H54 (cell line): ENCODE results near the gene FBLN2.

Experiments
- DNase-seq: peaks from one replicate; pipeline ENCODE4 v3.0.0; 2011; ENCODE audit warnings: low spot score, mixed read lengths; ENCODE audit not compliant: insufficient read length
- FAIRE-seq: peaks from 3 replicates; lab custom pipeline; 2011; peaks lifted over from hg19 to GRCh38; lab: Jason Lieb, UNC
- POLR2A ChIP-seq: IDR thresholded peaks from 2 replicates; pipeline ENCODE4 v1.6.1; 2011; ENCODE audit warnings: low read depth, mild to moderate bottlenecking, low read length

The FBLN2 gene

GRCh38 chr3:13587442-13587841 lies 38.5 kb downstream of the FBLN2 start:
- no peak for FAIRE-seq
- TF ChIP-seq POLR2A: no peak
- no peak for DNase-seq

GRCh38 chr3:13588221-13588701 lies 39.3 kb downstream of the FBLN2 start:
- DNase-seq (no peak), FAIRE-seq (no peak)
- no peak for TF ChIP-seq POLR2A

DNA sequence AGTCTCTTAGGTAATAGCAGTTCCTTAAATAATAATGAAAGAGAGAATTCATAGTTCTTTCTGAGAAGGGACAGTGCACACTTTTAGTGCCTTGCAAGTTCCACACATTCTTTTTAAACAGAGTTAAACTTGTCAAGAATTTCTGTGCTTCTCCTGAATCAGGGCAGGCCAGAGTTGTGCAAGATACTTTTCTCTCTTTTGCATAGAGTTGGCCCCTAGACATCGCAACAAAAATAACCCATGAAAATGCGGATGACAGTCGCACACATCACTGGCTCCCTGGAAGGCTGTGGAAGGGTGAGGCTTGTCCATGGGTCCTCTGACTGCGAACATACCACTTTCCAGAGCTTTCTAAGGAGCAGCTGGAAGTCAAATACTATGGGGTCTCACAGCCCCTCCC lies 40.1 kb downstream of the FBLN2 start:
- FAIRE-seq (no peak), DNase-seq (no peak)
- no peak for TF ChIP-seq POLR2A

GRCh38 chr3:13590841-13591520 lies 42.1 kb downstream of the FBLN2 start:
- no peak for DNase-seq
- no peak for TF ChIP-seq POLR2A
- no peak for FAIRE-seq

DNA sequence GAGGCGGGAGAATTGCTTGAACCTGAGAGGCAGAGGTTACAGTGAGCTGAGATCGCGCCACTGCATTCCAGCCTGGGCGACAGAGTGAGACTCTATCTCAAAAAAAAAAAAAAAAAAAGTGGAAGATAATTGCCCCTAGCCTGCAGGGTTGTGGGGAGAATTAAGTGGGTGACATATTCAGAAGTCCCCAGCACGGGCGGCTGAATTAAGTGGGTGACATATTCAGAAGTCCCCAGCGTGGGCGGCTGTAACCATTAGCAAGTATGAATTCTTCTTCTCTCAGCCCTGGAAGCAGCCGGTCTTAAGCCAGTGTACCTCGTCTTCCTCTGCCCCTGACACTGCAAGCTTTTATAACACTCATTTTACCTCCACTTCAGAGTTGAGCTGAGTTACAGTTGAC lies 44.7 kb downstream of the FBLN2 start:
- TF ChIP-seq POLR2A: no peak
- no peak for FAIRE-seq
- no peak for DNase-seq

GRCh38 chr3:13594146-13594545 lies 45.2 kb downstream of the FBLN2 start:
- FAIRE-seq: no peak
- no peak for DNase-seq
- no peak for TF ChIP-seq POLR2A

DNA sequence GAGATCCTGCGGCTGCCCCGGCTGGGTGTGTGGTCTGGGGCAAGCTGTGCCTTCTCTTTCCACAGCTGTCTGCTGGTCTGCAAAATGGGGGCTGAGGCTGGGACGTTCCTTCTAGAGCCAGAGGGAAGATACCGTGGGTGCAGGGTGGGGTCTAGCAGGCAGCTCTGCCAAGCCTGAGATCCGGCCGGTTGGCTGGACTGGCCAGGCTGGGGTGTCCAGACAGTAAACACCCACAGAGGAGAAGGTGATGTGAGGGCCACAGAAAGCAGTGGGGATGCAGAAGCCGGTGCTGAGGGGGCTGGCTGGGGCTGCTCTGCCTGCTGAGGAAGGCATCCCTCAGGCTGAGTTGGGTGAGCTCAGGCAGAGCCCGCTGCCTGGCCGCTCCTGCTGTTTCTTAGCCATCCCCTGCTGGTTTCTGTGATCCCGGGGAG lies 46.1 kb downstream of the FBLN2 start:
- DNase-seq (no peak), FAIRE-seq (no peak)
- no peak for TF ChIP-seq POLR2A

- no peak for DNase-seq
- no peak for TF ChIP-seq POLR2A
- no peak for FAIRE-seq
These were observed 46.6 kb downstream of the FBLN2 start for GRCh38 chr3:13595485-13595884.

GRCh38 chr3:13596426-13597205 lies 47.7 kb downstream of the FBLN2 start:
- no peak for DNase-seq
- no peak for TF ChIP-seq POLR2A
- no peak for FAIRE-seq

- no peak for DNase-seq
- FAIRE-seq: no peak
- no peak for TF ChIP-seq POLR2A
These were observed 48.7 kb downstream of the FBLN2 start for GRCh38 chr3:13597661-13598060.

GRCh38 chr3:13598201-13598600 lies 49.3 kb downstream of the FBLN2 start:
- no peak for FAIRE-seq
- no peak for DNase-seq
- no peak for TF ChIP-seq POLR2A

DNA sequence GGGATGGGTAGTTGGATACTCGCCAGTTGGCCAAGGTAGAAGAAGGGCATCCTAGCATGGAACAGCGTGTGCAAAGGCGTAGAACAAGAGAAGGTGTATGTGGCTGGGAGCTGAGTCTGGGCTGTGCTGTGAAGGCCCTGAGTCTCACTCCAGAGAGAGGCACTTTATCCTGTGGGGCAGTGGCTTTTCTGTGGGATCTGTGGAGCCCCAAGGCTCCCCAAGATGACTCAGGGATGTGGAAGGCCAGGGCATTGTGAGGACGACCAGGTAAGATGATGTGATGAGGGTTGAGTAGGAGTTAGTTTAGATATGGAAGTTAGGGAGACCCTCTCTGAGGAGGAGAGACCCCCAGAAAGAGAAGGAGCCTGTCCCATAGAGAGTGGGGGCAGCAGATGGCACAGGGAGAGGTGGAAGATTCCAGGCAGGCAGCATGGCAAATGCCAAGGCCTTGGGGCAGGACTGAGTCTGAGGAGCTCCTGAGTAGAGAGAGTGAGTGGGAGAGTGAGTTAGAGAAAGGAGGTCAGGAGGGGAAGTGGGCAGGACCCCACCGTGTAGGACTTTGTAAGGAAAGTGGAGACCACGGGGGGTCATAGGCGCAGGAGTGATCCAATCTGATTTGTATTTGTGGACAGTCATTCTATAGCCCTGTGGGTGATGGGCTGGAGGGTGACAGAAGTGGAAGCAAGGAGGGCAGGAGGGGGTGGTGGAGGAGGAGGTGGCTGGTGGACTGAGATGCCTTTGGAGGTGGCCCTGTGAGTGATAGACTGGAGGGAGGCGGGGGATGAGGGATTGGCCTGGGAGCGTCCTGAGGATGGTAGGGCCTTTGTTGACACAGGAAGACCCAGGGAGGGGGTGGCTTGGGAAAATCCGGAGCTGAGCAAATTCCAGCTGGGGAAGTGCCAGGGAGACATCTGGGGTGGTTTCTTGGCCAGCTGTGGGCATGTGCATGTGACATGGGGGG lies 50.3 kb downstream of the FBLN2 start:
- FAIRE-seq: peak; percentile 30
- DNase-seq: peak; percentile 89
- no peak for TF ChIP-seq POLR2A

GRCh38 chr3:13599887-13600450 lies 51.0 kb downstream of the FBLN2 start:
- DNase-seq (no peak), FAIRE-seq (no peak)
- no peak for TF ChIP-seq POLR2A

DNA sequence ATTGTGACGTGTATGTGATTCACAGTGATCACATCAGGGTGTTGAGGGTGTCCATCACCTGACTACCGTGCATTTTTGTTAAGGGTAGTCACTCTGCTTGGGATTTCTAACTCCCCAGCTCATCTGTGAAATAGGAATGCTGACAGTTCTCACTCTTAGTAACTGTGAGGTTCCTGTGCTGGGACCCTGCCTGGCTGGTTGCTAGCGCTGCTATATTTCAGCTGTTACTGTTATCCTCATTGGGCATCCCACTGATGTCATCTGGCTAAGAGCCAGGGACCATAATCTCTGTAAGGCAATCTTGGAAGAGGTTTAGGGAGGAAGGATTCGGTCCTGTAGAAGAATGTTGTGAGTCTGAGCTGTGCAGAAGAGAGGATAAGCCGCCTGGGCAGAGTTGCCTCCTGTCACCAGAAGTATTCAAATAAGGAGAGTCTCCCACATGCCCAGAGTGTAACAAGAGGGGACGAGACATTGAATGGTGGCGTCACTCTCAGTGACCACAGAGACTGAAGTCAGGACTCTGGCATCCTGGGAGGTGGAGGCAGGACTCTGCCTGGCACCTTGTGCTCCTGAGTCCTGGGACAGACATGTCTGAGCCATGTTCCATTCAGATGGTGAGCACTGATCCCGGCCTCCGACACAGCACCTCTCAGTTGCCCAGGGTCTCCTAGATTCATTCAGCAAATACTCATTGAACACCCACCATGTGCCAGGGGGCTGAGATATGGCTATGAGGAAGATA lies 52.2 kb downstream of the FBLN2 start:
- FAIRE-seq (no peak), DNase-seq (peak; percentile 73)
- TF ChIP-seq POLR2A: no peak
